HG02610 (cell line): ENCODE data around the gene EVC2.

Experiments
- ATAC-seq: cut with Tn5 transposase; IDR thresholded peaks from one replicate; pipeline ENCODE4 v1.9.1; 2021; ENCODE audit warnings: mild to moderate bottlenecking, moderate library complexity; ENCODE audit not compliant: unreplicated experiment

Gene EVC2

DNA sequence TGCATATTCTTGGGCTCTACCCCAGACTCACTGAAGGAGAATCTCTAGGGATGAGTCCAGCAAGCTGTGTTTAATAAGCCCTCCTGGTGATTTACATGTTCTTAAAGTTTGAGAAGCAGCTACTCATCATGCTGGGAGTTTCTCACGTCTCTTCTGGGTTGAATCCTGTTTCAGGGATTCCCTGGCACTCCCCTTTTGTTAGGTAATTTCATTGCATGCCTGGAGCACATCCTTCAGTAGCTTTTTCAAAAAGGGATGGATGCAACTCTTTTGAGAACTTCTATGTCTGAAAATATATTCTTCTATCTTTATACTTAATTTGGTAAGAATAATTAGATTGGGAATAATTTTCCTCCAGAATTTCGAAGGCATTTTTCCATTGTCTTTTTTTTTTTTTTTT, 7.0 kb upstream of the EVC2 start:
- no peak for ATAC-seq

DNA sequence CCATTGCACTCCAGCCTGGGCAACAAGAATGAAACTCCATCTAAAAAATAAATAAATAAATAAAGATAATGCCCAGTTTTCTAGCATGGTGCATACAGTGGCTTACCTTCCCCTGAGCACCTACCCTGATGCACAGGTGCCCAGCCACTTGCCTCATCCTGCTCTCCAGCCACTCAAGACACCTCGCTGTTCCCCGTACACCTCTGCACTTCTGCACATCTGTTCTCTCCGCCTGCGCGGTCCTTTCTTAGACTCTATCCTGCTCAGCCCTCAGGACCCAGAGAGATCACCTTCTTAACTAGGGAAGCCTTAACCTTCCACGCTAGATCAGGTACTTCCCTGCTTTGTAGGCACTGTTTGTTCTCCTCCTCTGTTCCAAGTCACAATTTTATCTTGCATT, 5.5 kb upstream of the EVC2 start:
- ATAC-seq, result no peak

DNA sequence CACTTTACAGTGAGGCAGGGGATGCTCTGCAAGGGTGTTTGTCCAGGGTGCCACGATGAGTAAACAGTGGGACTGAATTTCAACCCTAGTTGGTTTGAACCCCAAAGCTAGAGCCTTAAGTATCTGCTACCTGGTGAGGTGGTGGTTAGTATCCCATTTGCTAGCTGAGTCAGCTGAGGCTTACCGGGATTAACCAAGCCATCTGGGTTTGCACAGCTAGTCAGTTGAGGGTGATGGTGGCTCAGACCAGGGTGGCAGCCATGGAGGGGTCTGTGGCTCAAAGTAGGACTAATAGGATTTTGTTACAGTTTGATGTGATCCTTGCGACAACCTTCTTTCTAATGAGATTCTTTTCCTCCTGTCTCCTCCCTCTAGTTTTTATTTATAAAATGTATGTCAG, 4.6 kb upstream of the EVC2 start:
- ATAC-seq, result no peak

DNA sequence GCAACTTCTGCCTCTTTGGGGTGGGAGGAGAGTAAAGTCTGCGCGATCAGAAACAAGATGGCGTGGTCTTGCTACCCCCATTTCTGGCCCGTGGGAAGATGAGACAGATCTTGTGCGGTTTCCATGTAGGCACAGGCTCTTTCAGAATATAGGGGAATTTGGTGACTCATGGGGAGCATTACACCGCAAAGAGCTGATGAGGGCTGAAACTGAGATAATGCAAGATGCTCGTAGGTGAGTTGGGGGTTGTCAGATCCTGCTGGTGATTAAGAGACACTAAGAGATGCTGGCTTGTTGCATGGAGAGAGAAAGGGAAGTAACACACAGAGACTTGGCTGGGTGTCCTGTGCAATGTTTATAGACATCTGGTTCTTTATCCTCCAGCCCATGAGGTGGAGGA, 4.2 kb upstream of the EVC2 start:
- ATAC-seq, result no peak

DNA sequence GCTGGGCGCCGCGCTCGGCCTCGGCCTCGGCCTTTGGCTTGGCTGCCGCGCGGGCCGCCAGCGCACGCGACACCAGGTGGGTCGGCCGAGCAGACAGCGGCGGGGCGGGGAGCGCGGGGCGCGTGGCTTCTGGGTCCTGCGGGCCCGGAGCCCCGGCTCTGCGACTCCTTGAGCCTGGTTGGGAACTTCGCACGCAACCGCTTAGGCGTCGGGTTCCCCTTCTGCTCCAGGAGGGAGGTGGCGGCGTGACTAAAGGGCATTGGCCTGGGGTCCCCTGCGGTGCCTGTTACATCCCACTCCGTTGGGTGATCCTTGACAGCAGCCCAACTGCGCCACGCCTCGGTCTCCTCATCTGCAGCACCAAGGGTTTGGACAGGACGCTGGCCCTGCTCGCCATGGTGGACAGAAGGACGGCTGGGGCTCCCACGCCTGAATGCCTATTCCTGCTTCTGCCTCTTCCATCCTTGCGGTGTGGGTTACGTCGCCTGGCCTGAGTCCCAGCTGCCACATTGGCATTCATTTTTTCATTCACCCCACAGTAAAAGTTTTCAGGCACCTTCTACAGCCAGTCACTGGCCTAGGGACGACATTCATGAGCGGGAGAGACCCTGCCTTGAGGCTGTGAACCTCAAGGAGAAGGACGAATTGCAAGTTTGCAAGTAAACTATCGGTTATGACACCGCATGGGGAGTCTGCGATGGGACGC, 3.3 kb upstream of the EVC2 start:
- ATAC-seq, result no peak

DNA sequence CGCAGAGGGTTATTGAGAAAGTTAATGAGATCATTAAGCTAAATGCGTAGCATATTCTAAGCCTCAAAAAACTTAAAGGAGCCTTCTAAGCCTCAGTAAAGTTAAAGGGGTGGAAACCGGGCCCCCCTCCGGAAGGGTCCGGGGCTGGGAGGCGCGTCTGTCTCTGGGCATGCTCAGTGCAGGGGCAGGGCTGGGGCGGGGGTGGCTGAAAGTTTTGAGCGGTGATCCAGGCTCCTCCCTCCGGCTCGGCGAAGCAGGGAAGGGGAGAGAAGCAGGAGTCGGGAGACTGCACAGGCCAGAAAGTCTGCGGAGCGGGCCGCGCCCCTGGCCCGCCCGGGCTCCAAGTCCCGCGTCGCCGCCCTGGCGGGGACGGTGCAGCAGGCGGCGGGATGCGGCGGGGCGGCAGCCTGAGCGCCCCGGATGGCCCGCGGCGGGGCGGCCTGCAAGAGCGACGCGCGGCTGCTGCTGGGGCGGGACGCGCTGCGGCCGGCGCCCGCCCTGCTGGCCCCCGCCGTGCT, 2.7 kb upstream of the EVC2 start, which contains the start of gene EVC:
TSS of gene EVC (plus strand) at position 241 of the 518 bp plus-strand sequence. CDS start at position 421, 180 bp downstream.
- no peak for ATAC-seq

DNA sequence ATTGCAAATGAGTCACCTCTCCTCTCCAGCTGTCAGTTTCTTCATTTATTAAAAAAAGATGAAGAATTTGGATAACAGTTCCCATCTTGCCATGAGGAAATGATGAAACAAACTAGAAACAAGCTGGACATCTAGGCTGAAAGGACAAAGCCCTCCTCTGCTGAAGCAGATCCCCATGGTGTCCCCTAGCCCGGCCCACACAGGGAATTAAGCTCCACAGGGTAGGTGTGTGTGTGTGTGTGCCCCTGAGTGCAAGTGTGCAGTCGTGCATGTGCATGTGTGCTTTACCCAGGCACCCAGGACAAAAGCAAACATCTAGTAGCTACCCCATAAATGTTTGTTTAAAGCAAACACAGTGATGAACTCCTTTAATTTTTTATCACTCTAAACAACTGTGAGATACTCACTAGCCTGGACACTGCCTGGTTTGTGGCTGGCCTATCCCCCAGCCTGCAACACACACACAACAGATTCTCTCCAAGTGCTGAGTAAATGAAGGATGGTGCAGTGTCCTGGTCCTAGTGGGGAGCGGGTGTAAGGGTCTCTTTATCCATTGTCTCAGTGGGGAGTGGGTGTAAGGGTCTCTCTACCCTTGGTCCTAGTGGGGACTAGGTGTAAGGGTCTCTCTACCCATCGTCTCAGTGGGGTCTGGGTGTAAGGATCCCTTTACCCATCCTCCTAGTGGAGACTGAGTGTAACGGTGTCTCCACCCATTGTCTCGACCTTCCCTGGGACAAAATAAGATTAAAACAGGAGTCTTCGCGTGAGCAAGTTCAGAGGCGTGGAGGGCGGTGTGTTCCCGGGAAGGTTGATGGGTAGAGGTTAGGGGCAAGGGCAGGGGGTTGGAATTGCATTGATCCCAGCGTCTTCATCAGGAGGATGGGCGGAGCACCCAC, 2.0 kb upstream of the EVC2 start:
- no peak for ATAC-seq

DNA sequence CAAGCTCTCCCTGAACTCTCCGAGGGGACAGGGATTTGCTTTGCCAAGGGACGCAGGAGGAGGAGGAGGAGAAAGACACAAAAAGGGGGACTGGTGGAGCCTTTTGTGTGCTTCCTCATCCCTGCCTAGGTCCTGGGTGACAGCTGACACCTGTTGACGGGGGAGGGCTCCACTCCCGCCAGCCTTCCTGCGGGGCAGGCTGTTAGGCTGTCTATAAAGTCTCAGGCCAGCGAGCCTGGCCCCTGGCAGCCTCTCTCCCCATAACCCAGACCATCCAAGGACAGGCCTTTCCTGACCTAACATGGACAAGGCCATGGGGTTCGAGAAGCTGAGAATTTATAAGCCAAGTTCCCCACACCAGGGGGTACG, 832 bp upstream of the EVC2 start:
- no peak for ATAC-seq

DNA sequence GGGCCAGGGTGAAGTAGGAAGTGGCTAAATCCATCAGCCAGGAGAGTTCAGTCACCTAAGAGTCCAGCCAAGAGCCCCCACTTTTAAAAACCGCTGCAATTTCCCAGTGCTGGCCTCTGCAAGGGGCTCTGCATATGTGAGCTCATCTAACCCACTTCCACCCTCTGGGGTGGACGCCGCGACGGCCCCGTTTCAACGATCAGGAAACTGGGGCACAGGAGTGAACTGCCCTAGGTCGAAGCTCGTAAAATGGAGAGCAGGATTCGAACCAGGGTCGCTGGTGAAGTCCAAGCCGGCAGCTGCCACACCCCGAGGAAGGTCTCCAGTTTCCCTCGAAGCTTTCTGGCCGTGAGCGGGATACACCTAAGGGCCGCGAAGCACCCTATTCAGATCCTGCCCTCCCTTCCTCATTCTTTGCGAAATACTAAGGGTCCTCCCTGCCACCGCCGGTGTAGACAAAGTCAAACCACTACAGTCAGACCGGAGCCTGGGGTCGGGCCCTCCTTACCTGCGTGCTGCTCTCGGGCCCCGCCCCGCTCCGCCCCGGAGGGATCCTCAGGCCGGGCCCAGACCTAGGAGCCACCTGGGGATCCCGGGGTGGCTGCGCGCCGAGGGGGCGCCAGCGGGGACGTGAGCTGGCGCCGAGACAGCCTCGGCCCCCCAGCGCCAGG, 446 bp downstream of the EVC2 start:
- ATAC-seq, result no peak

DNA sequence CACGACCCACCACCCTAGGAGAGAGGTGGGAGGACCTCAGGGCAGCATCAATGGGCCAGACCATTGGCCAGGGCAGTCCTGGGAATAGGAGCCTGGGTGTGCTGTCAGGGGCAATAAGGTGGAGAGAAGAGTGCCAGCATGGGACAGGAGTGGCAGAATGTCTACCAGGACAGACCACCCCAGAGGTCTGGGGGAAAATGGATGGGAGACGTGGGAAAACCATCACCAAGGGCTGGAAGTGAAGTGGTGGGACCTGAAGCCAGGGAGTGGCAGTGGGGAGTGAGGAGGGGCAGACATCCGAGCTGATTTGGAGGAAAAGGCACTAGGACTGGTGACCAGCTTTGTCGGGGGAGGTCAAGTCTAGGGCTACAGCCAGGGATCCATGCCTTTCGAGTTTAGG, 993 bp downstream of the EVC2 start:
- ATAC-seq, result no peak

DNA sequence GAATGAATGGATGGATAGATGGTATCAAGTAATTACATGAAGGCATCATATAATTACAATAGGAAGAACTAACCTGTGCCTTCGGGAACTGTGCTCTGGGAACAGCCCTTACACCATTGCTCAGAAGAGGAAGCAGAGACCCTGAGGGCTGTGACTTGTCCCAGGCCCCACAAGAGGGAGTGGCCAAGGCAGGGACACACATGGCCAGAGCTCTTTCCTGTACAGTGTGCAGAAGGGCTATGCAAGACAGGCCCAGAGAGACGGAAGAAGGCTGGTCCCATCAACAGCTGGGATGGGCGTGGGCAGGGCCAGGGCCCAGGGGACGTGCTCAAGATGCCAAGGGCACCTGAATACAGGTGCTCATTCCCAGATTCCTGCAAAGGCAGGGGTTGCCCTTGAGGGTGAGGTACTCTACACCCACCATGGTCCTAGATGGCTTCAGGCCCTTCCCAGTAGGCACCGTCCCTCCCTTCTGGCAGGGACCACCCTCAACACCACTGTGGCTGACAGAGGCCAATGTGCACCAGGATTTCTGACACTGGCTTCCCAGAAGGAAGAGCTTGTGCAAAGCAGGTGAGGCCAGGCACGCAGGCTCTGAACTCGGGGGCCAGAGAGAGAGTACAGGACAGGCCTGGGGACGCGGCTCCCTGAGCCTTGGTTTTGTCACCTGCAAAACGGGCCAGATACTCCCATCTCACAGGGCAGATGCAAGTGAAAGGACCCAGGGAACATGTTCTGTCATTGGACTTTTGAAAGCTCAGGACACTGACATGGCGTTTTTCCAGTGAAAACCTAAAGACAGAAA, 1.7 kb downstream of the EVC2 start:
- ATAC-seq, result no peak

DNA sequence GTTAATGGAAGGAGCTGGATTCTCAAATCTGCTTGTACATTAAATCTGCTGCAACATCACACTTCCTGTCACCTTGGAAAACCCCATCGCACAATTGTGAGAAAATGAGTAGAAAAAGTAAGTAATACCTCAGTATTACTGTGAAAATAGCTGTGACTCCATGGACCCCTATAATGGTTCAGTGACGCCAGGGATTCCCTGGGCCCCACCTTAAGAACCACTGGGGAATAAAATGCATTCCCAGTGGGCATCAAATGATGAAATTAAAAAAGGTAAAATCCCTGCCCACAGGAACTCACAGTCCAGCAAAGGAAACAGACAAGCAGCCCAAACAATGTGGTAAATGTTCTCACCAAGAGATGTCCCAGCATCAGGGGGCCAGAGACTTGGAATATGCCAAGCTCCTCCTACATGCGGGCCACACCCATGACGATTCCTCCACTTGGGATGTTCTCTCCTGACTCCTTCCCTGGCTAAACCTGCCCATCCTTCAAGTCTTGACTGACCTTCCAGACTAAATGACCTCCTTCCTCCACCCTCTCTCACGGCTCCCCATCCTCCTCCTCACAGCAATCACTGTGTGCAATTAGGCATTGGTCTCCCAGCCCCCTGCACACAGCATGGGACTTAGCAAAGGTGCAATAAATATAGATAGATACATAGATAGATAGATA, 2.6 kb downstream of the EVC2 start:
- ATAC-seq, result no peak

DNA sequence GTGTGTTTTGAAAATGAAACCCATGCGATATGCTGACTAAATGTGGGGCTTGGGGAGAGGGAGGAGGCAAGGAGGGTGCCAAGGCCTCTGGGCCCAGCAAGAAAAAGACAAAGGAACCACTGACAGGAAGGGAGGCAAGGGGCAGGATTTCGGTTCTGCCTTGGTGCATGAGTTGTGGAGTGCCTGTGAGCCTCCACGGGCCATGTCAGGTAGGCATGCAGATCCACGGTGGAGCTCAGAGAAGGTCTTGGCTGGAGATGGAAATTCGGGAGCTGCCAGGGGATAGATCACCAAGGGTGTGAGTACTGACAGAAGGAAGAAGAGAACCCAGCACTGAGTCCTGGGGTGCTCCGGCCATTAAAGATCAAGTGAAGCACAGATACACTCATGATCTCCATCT, 4.1 kb downstream of the EVC2 start:
- ATAC-seq, result no peak

DNA sequence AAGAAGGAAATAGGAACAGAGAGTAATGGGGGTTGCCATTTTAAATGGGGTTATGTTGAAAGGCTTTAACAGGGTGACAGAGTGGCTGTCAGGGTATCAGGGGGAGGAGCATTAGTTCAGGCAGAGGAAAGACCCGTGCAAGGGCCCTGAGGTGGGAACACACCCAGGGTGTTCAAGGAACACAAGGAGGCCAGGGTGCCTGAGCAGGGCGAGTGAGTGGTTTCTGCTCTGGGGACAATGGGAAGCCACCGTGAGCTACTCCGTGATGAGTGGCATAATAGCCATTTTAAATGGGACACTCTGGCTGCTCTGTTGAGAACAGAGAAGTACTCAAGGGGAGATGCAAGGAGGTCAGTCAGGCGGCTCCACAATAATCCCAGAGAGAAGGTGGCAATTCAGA, 4.5 kb downstream of the EVC2 start:
- no peak for ATAC-seq

DNA sequence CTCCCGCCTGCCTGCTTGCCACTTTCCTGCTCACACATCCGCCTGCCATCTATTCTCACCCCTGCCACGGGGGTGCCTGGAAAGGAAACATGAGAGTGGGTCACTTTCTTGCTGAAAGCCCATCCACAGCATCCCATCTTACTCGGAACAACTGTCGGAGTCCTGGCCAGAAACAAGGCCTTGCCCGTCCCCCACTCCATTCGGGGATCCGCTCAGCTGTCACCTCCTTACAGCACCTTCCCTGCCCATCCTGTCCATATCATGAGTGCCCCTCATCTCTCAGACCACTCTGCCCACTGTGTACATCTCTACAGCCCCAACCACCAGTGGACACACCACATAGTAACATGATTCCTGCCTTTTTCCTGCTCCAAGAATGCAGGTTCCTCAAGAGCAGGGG, 6.4 kb downstream of the EVC2 start:
- ATAC-seq, result no peak

DNA sequence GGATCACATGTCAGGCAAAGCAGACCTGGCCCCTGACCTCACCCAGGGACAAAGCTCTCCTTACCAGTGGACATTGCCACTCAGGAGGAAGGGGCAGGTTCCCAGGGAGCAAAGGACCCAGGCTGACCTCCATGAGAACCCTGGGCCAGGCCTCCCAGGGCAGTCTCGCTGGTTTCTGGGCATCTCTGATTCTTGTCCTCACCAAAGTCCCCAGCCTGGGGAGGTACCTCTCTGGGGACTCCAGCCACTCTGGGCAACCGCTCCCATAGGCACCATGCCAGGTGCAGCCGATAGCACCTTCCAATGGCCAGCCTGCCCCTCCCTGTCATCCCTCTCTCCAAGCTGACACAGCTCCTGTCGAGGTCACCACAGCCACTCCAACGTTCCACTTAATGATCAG, 7.9 kb downstream of the EVC2 start:
- no peak for ATAC-seq

DNA sequence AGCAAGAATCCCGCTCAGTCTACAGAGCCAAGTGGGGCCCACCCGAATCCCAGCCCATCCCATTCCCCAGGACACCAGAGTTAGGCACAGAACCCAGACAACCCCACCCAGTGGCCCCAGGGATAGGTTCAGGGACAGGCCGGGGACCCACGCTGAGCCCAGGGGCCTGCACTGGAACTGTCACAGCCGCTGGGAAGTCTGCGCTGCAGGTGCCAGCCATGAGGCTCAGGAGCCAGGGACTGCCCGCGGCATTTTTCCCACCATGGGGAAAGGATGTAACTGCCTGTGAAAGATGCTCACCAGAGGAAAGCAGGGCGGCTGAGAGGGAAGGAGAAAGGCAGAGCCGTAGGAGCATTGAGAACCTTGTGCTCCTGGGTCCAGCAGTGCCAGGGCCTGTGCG, 12.0 kb downstream of the EVC2 start:
- ATAC-seq, result no peak

DNA sequence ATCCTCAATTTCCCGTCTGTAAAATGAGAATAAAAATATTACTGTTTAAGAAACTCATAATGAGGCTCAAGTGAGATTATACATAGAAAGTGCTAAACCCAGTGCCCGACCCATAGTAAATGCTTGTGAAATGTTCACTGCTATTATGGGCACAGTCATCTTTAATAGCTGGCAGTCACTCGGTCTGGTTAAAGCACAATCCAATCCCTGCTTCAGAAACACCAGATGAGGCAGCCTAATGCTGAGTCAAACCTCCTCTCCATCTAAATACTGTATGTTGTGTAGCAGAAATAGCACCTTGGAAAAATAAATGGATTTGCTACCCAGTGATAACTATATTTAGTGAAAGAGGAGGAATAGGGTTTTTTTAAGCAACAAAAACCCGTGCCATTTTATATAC, 14.5 kb downstream of the EVC2 start:
- no peak for ATAC-seq

DNA sequence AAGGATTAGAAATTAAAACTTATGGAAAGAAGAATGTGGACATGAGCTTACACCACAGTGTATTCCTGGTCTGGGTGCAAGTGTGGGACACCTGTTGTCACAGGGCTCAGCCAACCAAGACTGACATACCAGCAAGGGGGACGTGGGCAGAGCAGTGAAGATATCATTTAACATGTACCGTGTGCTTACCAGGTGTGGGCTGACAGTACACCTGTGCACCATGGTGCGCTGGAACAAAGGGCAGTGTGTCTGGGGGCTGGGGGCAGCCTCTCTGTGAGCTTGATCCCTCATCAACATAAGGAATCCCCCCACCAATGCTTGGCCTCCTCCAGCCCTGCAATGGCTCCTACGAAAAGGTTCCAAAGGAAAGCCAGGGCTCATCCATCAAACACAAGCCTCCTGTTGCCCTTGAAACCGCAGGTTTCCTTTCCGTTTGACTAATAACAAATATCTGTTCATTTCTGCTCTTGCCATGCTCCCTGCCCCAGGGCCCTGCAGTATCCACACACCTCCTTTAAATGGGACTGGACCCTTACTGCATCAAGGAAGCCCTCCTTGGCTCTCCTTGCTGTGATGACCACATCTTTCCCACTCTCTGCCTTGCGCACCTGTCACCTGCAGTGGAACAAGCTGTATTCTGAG, 16.7 kb downstream of the EVC2 start:
- no peak for ATAC-seq

DNA sequence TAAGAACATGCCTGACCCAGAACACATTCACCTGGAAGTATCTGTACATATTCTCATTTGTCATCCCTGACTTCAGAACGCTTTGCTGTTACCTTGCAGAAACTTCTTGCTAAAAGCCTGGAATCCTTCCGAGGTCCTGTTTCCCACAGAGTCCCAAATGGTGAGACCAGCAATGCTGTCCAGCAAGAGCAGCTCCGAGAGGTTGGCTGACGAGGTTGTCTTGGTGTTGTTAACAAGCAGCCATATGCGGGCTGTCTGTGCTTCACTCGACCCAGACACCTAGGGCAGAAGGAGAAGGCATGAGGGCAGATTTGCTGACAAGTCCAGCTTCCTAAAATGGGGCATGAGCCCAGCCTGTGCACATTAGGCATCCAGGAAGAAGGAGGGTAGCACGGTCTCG, 19.3 kb downstream of the EVC2 start:
- no peak for ATAC-seq
